OCI-LY1 (cell line): Measurements from ENCODE around the gene KRT4.

Experiments
- EZH2 ChIP-seq: fragments of 200-600 bp; sonication (generic), shearing (Covaris generic); IDR thresholded peaks from 2 replicates; pipeline ENCODE4 v1.8.0; 2017; ENCODE audit warnings: borderline replicate concordance, mixed run types, mild to moderate bottlenecking, antibody characterized with exemption, low read length, moderate library complexity, mixed read lengths
- TF ChIP-seq, protein P1 (sequence below): fragments of 200-600 bp; sonication (generic), shearing (Covaris generic); IDR thresholded peaks from 2 replicates; pipeline ENCODE4 v1.5.1; 2017; ENCODE audit warnings: mild to moderate bottlenecking, antibody characterized with exemption, low read length, moderate library complexity, mixed read lengths

DNA sequence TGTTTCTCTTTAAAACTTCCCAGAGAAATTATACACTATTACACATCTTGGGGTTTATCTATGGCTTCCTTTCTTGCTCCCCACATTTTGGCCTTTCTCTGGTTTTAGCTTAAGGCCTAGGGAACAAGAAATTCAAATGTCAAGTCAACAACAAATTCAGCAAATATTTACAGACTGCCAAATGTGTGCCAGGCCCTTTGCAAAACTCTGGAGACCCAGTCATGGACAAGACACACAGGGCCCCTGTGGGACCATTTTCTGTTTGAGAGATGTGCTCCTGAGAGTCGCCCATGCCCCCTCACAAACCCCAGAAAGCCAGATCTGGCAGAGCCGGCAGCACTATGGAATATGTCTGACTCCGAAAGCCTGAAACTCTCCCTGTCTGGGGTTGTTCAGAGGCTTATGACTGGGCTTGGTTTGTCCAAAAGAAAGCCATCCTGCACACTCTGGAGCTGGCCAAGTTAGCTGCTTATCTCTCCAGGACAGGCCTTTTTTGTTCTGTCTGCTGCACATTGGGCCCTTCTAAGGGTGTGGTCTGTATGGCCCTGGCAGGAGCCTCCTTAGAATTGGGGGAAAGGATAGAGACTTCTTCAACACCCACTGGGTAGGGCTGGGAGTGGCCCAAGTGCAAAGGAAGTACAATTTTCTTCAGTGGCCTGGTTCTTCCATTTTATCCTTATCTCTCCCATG, 16.9 kb downstream of the KRT4 start:
- TF ChIP-seq, protein P1, sequence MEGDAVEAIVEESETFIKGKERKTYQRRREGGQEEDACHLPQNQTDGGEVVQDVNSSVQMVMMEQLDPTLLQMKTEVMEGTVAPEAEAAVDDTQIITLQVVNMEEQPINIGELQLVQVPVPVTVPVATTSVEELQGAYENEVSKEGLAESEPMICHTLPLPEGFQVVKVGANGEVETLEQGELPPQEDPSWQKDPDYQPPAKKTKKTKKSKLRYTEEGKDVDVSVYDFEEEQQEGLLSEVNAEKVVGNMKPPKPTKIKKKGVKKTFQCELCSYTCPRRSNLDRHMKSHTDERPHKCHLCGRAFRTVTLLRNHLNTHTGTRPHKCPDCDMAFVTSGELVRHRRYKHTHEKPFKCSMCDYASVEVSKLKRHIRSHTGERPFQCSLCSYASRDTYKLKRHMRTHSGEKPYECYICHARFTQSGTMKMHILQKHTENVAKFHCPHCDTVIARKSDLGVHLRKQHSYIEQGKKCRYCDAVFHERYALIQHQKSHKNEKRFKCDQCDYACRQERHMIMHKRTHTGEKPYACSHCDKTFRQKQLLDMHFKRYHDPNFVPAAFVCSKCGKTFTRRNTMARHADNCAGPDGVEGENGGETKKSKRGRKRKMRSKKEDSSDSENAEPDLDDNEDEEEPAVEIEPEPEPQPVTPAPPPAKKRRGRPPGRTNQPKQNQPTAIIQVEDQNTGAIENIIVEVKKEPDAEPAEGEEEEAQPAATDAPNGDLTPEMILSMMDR, result no peak
- no peak for TF ChIP-seq EZH2
